Neutrophil (primary cell): Measurements from ENCODE around the gene RPL36AL.
"Not testable (repeated sequence)": the region's sequence is repeated elsewhere in the genome, so short reads cannot be mapped to it uniquely, and the experiment has no call there.

ENCODE experiments used
- H3K27ac ChIP-seq: fragments of 200-600 bp; sonication (generic); 2 replicates; pipeline ENCODE4 v1.5.1; 2016; ENCODE audit warnings: mild to moderate bottlenecking, moderate library complexity
- H3K27me3 ChIP-seq: fragments of 200-600 bp; sonication (generic); 2 replicates; pipeline ENCODE4 v1.6.0; 2016; ENCODE audit warnings: mild to moderate bottlenecking
- H3K36me3 ChIP-seq: fragments of 200-600 bp; sonication (generic); 2 replicates; pipeline ENCODE4 v1.5.1; 2017
- H3K4me1 ChIP-seq, 2 experiments: fragments of 200-600 bp in 1 of 2; sonication (generic) in 1 of 2; 1 replicate in 1 of 2; 2 replicates in 1 of 2; pipeline versions ENCODE4 v1.5.1 to v1.6.1; 2013 to 2016; ENCODE audit warnings: low read depth in 1 of 2, low read length in 1 of 2, mild to moderate bottlenecking in 1 of 2, moderate library complexity in 1 of 2; ENCODE audit not compliant: control insufficient read depth in 1 of 2, insufficient read depth in 1 of 2
- H3K4me3 ChIP-seq, 2 experiments: fragments of 200-600 bp in 1 of 2; sonication (generic) in 1 of 2; 1 replicate in 1 of 2; 2 replicates in 1 of 2; pipeline ENCODE4 v1.5.1; 2013 to 2016; ENCODE audit warnings: low read depth in 1 of 2, low read length in 1 of 2, mild to moderate bottlenecking in 1 of 2, moderate library complexity in 1 of 2
- H3K9me3 ChIP-seq: fragments of 200-600 bp; sonication (generic); 2 replicates; pipeline ENCODE4 v1.5.1; 2016
- CTCF ChIP-seq: fragments of 200-600 bp; sonication (generic); IDR thresholded peaks from 2 replicates; pipeline ENCODE4 v1.5.1; 2016; ENCODE audit warnings: antibody characterized with exemption

RPL36AL gene

GRCh38 chr14:49620182-49621113, at the start of gene RPL36AL, which contains the start of gene MGAT2:
Gene RPL36AL (minus strand): TSS chr14:49620626. CDS start chr14:49619104, 1,522 bp downstream.
Gene MGAT2 (plus strand): TSS chr14:49620799. CDS start chr14:49621269, 470 bp downstream.
- Histone ChIP-seq H3K27ac (peak within 1 kb of the TSS; percentile 95), H3K4me1 (peaks cover 38 to 39% of the 10 kb centered on the region in 2 experiments), H3K9me3 (no peaks in the 10 kb centered on the region), H3K27me3 (no peaks in the 10 kb centered on the region), H3K4me3 (peak within 1 kb of the TSS; percentile 87 to 89), H3K36me3 (peaks cover 24% of the 10 kb centered on the region)
- TF ChIP-seq CTCF, result peak; percentile 75

GRCh38 chr14:49659526-49660455, 39.4 kb upstream of the RPL36AL start:
- H3K36me3 ChIP-seq, result peaks cover 8% of the 10 kb centered on the region
- no peaks in the 10 kb centered on the region for H3K9me3 ChIP-seq
- H3K27me3 ChIP-seq, result no peaks in the 10 kb centered on the region
- no peak for TF ChIP-seq CTCF
- no peaks in the 10 kb centered on the region for H3K4me1 ChIP-seq
- H3K27ac ChIP-seq, result no peak overlapping the region
- no peak overlapping the region for H3K4me3 ChIP-seq

- H3K36me3 ChIP-seq, H3K4me1 ChIP-seq, H3K4me3 ChIP-seq, H3K27me3 ChIP-seq, H3K9me3 ChIP-seq, H3K27ac ChIP-seq: not testable (repeated sequence)
Observed at GRCh38 chr14:49657500-49657899, 37.1 kb upstream of the RPL36AL start.

- H3K4me1 ChIP-seq, result no peaks in the 10 kb centered on the region
- H3K27me3 ChIP-seq, result no peaks in the 10 kb centered on the region
- H3K9me3 ChIP-seq, result no peaks in the 10 kb centered on the region
- no peak overlapping the region for H3K27ac ChIP-seq
- no peak overlapping the region for H3K4me3 ChIP-seq
- no peak for TF ChIP-seq CTCF
- H3K36me3 ChIP-seq, result no peaks in the 10 kb centered on the region
Observed at GRCh38 chr14:49654511-49654910, 34.1 kb upstream of the RPL36AL start.

GRCh38 chr14:49653508-49653907, 33.1 kb upstream of the RPL36AL start:
- no peak for TF ChIP-seq CTCF

More at GRCh38 chr14:49653508-49653907, 33.1 kb upstream of the RPL36AL start:
- Histone ChIP-seq H3K27me3 (no peaks in the 10 kb centered on the region), H3K4me3 (no peak overlapping the region), H3K4me1 (no peaks in the 10 kb centered on the region), H3K9me3 (no peaks in the 10 kb centered on the region), H3K36me3 (no peaks in the 10 kb centered on the region), H3K27ac (no peak overlapping the region)
